Upper lobe of right lung (tissue), 1 donor: ENCODE measurements around the gene ZNF138. TPM values are rescaled to one million over a fixed set of nuclear protein-coding genes. Genes with fewer than 3 reads are reported as not detected.

Experiments
- ATAC-seq: fragments of 200-7000 bp; cut with Tn5 transposase; one replicate; pipeline ENCODE4 v1.9.1; 2020; ENCODE audit warnings: mild to moderate bottlenecking, moderate library complexity
- DNase-seq: peaks from one replicate; pipeline ENCODE4 v3.0.0-alpha.2; 2020
- H3K27ac ChIP-seq: fragments of 200-600 bp; one replicate; pipeline ENCODE4 v1.8.0; 2022
- H3K27me3 ChIP-seq: fragments of 200-600 bp; one replicate; pipeline ENCODE4 v1.8.0; 2022; ENCODE audit warnings: mild to moderate bottlenecking
- H3K36me3 ChIP-seq: fragments of 200-600 bp; one replicate; pipeline ENCODE4 v1.8.0; 2022
- H3K4me1 ChIP-seq: fragments of 200-600 bp; one replicate; pipeline ENCODE4 v1.8.0; 2022
- H3K4me3 ChIP-seq: fragments of 200-600 bp; one replicate; pipeline ENCODE4 v1.8.0; 2022; ENCODE audit warnings: mild to moderate bottlenecking
- H3K9me3 ChIP-seq: fragments of 200-600 bp; one replicate; pipeline ENCODE4 v1.8.0; 2022
- intact Hi-C: fragments of 100-400 bp; cut with DNase I; formaldehyde crosslinking; loops from one replicate; pipeline ENCODE4 v1.11.0; 2022
- total RNA-seq: library from RNA; stranded (reverse); fragmentation: NEBNext Ultra II Directional; extraction: Animal tissue kit (Norgen Biotek cat#: 25700); gene quantifications from one replicate; pipeline ENCODE4 v1.2.1, GENCODE V29; 2021
- TF ChIP-seq, protein P1 (sequence below): fragments of 200-600 bp; IDR thresholded peaks from one replicate; pipeline ENCODE4 v1.8.0; 2022; ENCODE audit warnings: antibody characterized with exemption
- donor health status: DM: no; HTN: yes; CAD: no; lungs with severe emphysema.

Gene ZNF138
- total RNA-seq, 1 donor from 2014 or later, result 5.2 TPM

DNA sequence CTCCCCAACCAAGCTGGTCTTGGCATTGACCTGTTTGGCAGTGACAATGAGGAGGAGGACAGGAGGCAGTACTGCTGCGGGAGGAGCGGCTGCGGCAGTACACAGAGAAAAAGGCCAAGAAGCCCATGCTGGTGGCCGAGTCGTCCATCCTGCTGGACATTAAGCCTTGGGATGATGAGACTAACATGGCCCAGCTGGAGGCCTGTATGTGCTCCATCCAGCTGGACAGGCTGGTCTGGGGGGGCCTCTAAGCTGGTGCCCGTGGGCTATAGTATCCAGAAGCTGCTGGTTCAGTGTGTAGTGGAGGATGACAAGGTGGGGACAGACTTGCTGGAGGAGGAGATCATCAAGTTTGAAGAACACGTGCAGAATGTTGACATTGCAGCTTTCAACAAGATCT lies 69.7 kb downstream of the ZNF138 start:
- Histone ChIP-seq H3K36me3 (no peaks in the 10 kb centered on the region), H3K9me3 (no peaks in the 10 kb centered on the region), H3K27me3 (no peaks in the 10 kb centered on the region), H3K4me1 (no peaks in the 10 kb centered on the region), H3K27ac (no peak overlapping the region), H3K4me3 (no peak overlapping the region)
- ATAC-seq (no peak), DNase-seq (no peak)
- intact Hi-C loops, result no loop called here
- TF ChIP-seq, protein P1, sequence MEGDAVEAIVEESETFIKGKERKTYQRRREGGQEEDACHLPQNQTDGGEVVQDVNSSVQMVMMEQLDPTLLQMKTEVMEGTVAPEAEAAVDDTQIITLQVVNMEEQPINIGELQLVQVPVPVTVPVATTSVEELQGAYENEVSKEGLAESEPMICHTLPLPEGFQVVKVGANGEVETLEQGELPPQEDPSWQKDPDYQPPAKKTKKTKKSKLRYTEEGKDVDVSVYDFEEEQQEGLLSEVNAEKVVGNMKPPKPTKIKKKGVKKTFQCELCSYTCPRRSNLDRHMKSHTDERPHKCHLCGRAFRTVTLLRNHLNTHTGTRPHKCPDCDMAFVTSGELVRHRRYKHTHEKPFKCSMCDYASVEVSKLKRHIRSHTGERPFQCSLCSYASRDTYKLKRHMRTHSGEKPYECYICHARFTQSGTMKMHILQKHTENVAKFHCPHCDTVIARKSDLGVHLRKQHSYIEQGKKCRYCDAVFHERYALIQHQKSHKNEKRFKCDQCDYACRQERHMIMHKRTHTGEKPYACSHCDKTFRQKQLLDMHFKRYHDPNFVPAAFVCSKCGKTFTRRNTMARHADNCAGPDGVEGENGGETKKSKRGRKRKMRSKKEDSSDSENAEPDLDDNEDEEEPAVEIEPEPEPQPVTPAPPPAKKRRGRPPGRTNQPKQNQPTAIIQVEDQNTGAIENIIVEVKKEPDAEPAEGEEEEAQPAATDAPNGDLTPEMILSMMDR, result no peak

DNA sequence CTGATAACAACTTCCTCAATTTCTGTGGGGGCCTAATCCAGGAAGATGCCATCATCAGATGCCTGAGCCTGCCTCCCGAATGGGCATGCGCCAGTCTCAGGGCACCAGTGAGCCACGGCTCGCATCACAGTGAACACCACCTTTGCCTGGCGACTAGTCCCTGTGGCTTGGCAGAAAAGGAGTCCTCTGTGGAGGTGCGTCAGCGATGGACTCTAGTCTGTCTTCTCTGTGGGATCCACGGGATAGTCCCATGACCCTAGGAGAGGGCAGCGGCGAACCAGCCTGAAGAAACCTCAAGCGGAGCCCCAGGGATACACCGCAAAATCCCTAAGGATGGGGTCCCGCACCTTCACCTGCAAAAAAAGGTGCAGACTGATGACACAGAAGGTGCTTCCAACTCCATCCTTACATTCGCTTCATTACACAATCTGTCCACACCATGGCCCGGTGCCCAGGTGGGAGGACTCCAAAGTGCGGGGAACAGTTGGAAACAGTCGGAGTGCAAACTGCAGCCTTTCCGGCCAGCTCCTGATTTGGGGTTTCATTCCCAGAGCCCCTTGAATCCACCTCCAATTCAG lies 73.7 kb downstream of the ZNF138 start:
- DNase-seq (no peak), ATAC-seq (no peak)
- Histone ChIP-seq H3K36me3 (no peaks in the 10 kb centered on the region), H3K9me3 (no peaks in the 10 kb centered on the region), H3K27ac (no peak overlapping the region), H3K27me3 (no peaks in the 10 kb centered on the region), H3K4me3 (no peak overlapping the region), H3K4me1 (no peaks in the 10 kb centered on the region)
- intact Hi-C loops, result no loop called here
- TF ChIP-seq, protein P1, result no peak

DNA sequence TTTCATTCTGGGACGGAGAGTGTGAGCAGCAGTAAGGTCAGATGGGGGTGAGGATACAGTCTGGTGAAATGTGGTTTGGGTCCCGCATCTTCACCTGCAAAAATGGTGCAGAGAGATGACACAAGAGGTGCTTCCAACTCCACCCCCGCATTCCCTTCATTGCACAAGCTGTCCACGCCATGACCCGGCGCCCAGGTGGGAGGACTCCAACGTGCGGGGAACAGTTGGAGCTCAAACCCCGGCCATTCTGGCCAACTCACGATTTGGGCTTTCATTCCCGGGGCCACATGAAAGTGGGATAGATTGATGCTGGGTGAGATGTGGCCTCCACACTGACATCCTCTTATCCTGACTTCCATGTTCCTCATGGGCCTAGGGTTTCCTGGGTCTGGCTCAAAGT lies 74.3 kb downstream of the ZNF138 start:
- DNase-seq (no peak), ATAC-seq (no peak)
- TF ChIP-seq, protein P1, result no peak
- no peaks in the 10 kb centered on the region for H3K4me1 ChIP-seq
- no peaks in the 10 kb centered on the region for H3K27me3 ChIP-seq
- no peaks in the 10 kb centered on the region for H3K36me3 ChIP-seq
- H3K4me3 ChIP-seq, result no peak overlapping the region
- H3K9me3 ChIP-seq, result no peaks in the 10 kb centered on the region
- intact Hi-C loops, result no loop called here
- no peak overlapping the region for H3K27ac ChIP-seq

DNA sequence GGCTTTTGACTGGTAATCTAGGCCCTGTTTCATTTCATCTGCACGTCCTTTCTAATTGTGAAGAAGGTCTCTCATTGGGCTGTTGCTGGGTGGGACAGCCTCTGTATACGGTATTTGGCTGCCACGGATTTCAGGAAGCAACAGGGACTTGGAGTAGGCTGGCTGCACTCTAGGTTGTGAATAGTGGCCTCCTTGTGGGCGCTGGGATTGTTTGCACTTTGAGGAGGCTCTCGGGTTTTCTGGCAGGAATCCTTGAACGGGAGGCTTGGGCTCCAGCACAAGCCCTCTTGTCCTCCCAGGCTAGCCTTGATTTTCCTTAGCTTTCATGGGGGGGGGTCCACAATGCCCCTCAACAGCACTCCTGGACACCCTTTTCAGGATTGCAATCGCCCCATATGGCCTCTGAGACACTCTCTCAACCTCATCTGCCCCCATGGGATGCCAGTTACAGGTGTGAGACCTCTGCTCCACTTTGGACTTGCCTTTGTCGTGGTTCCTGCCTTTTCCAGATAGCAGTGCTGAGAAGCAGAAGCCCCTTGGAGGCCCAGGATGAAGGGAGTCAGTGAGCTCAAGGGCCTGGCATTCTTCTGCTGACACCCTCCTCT lies 75.0 kb downstream of the ZNF138 start:
- intact Hi-C loops, result no loop called here
- no peaks in the 10 kb centered on the region for H3K27me3 ChIP-seq
- H3K9me3 ChIP-seq, result no peaks in the 10 kb centered on the region
- TF ChIP-seq, protein P1, result no peak
- H3K4me1 ChIP-seq, result no peaks in the 10 kb centered on the region
- H3K4me3 ChIP-seq, result no peak overlapping the region
- ATAC-seq, result no peak
- H3K27ac ChIP-seq, result no peak overlapping the region
- H3K36me3 ChIP-seq, result no peaks in the 10 kb centered on the region
- no peak for DNase-seq

DNA sequence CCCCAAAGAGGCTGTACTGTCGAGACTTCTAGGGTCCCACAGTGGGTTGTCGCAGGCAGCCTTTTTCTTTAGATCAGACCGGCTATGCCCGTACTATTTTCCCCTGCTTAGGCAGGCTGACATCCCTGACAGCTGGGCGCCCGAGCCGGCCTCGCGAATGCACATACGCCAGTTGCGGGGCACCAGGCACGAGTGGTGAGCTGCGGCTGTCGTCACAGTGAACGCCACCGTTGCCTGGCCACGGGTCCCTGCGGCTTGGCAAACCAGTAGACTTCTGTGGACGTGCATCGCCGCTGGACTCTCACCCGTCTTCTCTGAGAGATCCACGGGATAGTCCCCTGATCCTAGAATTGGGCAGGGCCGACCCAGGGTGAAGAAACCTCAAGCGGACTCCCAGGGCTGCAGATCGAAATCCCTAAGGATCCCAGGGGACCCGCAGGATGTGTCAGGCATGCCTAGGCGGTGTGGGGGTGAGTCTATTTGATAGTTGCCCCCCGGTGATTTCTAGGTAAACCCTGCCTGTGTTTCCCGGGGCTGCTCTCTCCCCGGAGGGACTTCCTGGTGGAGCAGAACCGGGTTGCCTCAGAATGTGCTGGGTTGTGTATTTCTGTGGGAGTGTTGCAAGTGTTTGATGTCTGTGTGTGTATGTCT lies 75.8 kb downstream of the ZNF138 start:
- Histone ChIP-seq H3K27me3 (no peaks in the 10 kb centered on the region), H3K36me3 (no peaks in the 10 kb centered on the region), H3K9me3 (no peaks in the 10 kb centered on the region), H3K4me1 (no peaks in the 10 kb centered on the region), H3K4me3 (no peak overlapping the region), H3K27ac (no peak overlapping the region)
- DNase-seq (peak; percentile 54), ATAC-seq (no peak)
- TF ChIP-seq, protein P1, result no peak
- intact Hi-C loops, result no loop called here
